HG02840 (cell line): Measurements from ENCODE around the gene NLN.
"Not testable (repeated sequence)": the region's sequence is repeated elsewhere in the genome, so short reads cannot be mapped to it uniquely, and the experiment has no call there.

ENCODE experiments used
- ATAC-seq: cut with Tn5 transposase; IDR thresholded peaks from one replicate; pipeline ENCODE4 v1.9.1; 2021; ENCODE audit warnings: mild to moderate bottlenecking, moderate library complexity, moderate number of reproducible peaks; ENCODE audit not compliant: unreplicated experiment, low FRiP score

Gene NLN

DNA sequence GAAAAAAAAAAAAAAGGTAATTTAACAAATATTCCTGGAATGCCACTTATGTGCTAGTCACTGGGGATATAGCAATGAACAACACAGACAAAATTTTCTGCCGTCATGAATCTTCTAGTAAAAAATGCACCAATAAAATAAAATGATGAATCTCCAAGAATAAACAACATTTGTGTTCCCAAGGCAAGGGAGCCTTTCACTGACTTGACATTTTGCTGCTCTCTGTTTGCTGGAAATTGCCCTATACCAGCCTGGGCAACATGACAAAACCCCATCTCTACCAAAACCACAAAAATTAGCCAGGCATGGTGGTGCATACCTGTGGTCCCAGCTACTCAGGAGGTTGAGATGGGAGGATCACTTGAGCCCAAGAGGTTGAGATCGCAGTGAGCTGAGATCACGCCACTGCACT lies 139.8 kb downstream of the NLN start:
- no peak for ATAC-seq

DNA sequence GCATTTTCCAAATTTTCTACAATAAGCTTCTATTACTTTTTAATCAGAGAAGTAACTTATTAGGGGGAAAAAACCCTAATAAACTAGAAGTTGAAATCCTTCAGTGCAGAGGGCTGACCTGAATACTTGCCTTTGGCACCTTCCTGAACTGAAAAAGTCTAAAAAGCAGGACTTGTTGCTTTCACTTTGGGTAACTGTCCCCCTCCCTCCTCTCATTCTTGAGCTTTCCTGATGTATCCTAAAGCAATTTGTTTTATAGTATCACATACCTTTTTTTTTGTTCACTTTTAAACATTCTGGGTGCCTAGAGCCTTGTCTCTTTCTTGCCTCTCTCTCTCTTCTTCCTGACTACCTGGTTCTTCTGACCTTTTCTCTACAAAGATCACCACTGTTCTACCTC lies 140.4 kb downstream of the NLN start:
- ATAC-seq, result no peak

DNA sequence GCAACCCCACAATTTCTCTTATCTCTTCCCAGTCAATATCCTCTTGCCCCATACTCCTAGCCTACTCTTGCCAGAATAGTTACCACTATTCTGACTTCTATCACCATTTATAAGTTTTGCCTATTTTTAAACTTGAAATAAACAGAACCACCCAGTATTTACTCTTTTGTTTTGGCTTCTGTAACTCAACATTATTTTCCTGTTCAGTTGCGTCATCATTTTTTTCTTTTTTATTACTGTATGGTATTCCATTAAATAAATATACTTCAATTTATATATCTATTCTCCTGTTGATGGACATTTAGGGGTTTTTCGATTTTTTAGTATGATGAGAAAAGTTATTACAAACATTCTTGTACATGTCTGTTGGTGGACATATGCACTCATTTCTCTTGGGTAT lies 141.7 kb downstream of the NLN start:
- ATAC-seq, result no peak

DNA sequence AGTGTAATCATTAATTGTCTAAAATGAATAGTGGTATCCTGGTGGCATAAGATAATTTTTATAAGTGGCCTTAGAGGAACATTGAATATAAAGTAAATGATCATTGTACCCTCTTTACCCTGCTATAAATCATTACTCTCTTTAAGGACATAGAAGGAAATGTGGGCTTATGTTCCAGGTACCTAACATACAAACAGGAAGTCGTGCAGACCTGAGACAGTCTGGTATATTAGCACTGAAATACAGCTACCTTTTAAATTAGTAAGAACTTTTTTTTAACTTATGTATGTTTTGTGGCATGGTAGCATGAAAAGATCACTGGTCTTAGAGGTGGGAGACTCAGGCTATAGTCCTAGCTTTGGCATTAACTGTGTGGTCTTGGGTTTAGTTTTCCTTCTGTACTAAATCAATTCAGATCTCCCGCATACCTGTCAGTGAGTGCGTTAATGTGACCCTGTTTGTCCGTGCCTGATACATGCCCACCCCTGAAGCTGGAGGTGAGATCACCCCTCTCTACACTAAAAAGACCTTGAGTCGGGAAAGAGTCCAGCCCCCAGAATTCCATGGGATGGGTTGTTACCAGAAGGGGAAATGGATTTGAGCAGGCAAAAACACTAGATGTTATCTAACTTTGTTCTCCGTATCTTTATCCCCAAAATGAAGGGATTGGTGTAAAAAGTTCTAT lies 145.0 kb downstream of the NLN start:
- ATAC-seq, result no peak

DNA sequence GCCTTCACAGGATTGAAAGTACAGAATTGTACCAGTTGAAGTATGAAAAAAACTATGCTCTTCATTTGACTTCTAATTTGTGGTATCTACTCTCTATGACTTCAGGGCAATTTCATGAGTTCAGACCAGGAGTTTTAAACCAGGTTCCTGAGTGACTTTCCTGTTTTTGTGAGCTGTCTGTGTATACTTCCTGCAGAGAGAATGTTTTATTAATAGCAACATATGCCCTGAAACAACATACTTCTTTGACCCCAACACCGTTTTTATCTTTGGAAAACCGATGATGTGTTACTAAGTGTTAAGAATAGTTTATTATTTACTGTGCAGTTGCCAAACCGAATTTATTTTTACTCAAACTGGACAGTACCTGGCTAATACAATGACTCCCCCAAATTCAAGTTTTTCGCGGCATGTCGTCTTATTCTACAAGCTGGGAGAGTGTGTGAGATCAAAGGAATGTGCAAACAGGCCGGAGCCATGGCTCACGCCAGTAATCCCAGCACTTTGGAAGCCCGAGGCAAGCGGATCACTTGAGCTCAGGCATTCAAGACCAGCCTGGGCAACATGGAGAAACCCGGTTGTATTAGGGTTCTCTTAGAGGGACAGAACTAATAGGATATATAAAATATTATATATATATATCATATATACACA lies 145.7 kb downstream of the NLN start:
- ATAC-seq, result no peak

DNA sequence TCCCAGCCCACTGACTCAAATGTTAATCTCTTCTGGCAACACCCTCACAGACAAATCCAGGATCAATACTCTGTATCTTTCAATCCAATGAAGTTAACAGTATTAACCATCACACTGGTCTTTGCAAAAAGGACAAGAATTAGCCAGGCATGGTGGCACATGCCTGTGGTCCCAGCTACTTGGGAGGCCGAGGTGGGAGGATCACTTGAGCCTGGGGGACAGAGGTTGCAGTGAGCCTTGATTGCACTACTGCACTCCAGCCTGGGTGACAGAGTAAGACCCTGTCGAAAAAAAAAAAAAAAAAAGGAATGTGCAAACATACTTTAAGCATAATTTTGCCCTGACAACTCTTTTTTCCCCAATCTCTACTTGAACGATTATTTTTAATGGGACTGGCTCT lies 146.5 kb downstream of the NLN start:
- no peak for ATAC-seq

DNA sequence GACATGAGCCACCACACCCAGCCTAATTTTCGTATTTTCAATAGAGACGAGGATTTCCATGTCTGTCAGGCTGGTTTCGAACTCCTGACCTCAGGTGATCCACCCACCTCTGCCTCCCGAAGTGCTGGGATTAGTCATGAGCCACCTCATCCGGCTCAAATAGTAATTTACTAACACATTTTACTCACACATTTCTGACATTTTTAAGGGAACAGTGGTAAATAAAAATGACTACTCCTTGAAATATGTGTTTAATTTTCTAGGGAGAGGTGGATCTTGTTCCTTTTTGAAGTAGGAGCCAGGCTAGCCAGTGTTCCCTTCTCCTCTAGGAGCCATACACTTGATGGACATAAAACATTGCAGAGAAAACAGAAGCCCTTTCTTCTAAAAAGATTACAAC lies 149.2 kb downstream of the NLN start:
- ATAC-seq, result no peak

DNA sequence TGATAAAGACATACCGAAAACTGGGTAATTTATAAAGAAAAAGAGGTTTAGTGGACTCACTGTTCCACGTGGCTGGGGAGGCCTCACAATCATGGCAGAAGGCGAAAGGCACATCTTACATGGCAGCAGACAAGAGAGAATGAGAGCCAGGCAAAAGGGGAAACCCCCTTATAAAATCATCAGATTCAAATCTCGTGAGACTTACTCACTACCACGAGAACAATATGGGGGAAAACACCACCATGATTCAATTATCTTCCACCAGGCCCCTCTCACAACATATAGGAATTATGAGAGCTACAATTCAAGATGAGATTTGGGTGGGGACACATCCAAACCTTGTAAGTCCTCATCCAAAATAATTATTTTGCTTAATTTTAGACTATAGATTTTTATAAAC lies 149.8 kb downstream of the NLN start:
- ATAC-seq, result not testable (repeated sequence)

DNA sequence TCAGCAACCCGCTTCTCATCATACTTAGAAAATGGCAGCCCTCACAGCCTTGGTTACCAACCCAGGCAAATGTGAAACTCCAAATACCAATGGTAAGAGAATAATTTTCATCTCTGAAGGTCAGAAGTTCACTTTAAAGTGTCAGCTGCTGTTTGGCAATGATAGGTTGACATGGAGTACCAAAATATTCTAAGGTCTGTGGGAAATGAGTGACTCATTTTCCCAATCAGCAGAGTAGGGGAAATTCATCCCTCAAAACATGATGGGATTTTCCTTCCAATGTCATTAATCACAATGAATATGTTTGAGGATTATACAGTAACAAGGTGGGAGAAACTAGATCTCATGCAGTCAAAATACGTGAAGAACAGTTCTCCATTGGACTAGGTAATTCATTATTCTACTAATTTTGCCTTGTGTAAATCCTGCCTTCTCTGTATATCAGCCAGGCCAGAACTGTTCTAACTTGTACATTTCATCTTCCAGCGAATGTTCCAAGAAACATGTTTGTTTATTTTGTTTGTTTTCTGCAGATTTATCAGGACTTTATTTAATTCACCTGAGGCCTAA lies 151.3 kb downstream of the NLN start:
- no peak for ATAC-seq

DNA sequence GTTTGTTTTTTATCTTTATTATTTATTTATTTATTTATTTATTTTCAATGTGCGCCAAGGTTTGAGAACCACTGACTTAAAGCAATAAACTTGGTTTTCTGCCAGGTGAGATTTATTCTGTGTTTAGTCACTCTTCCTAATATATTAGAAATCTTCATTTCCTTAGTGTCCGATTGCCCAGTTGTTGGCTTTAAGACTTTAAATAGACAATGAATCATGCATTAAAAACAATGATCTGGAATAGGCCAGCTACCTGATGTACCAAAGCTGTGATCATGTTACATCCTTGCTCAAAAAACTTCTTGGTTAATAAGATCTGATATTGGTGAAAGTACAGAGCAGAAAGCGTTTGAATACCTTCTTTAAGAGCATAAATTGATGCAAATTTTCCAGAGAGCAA lies 152.2 kb downstream of the NLN start:
- no peak for ATAC-seq

DNA sequence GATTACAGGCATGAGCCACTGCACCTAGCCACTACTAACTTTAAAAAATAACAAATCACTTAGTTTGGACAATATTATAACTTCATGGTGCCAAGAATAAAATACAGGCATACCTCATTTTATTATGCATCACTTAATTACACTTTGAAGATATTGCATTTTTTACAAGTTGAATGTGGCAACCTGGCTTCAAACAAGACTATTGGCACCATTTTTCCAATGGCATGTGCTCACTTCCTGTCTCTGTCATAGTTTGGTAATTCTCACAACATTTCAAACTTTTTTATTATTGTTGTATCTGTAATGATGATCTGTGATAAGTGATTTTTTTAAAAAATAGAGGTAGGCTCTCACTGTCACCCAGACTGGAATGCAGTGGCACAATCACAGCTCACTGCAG lies 154.5 kb downstream of the NLN start:
- no peak for ATAC-seq

DNA sequence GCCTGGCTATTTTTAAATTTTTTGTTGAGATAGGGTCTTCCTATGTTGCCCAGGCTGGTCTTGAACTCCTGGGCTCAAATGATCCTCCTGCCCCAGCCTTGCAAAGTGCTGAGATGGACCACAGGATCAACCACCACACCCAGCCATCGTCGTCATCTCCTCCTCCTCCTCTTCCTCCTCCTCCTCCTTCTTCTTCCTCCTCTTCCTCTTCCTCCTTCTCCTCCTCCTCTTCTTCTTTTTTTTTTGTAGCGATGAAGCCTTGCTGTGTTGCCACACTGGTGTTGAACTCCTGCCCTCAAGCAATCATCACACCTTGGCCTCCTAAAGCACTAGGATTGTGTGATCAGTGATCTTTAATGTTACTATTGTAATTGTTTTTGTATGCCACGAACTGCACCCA lies 155.0 kb downstream of the NLN start:
- ATAC-seq, result no peak
